PFSK-1 (cell line): Measurements from ENCODE around the gene MLLT11.

Source experiments
- FOXP2 ChIP-seq: optimal IDR thresholded peaks from 2 replicates; pipeline ENCODE3; 2011; ENCODE audit warnings: borderline replicate concordance, control low read depth, inconsistent platforms; ENCODE audit not compliant: insufficient read depth; ENCODE audit errors: extremely low read length, extremely low read depth
- POLR2AphosphoS5 ChIP-seq: IDR thresholded peaks from 2 replicates; pipeline ENCODE4 v1.6.1; 2012; ENCODE audit warnings: low read depth, mild to moderate bottlenecking, control low read depth, low read length, moderate library complexity
- REST ChIP-seq, 2 experiments: IDR thresholded peaks; 2 replicates each; pipeline versions ENCODE4 v1.6.1 to v1.8.0; 2011 to 2012; ENCODE audit warnings: low read depth in 2 of 2, low read length in 2 of 2, control low read depth in 1 of 2, inconsistent platforms in 1 of 2, mild to moderate bottlenecking in 1 of 2, moderate library complexity in 1 of 2; ENCODE audit not compliant: insufficient read depth in 1 of 2
- SIN3A ChIP-seq: IDR thresholded peaks from 2 replicates; pipeline ENCODE4 v1.6.1; 2012; ENCODE audit warnings: mild to moderate bottlenecking, low read length, moderate library complexity, borderline replicate concordance; ENCODE audit not compliant: insufficient read depth
- TAF1 ChIP-seq: IDR thresholded peaks from 2 replicates; pipeline ENCODE4 v1.6.1; 2012; ENCODE audit warnings: low read length, control low read depth, borderline replicate concordance; ENCODE audit not compliant: insufficient read depth

The MLLT11 gene

DNA sequence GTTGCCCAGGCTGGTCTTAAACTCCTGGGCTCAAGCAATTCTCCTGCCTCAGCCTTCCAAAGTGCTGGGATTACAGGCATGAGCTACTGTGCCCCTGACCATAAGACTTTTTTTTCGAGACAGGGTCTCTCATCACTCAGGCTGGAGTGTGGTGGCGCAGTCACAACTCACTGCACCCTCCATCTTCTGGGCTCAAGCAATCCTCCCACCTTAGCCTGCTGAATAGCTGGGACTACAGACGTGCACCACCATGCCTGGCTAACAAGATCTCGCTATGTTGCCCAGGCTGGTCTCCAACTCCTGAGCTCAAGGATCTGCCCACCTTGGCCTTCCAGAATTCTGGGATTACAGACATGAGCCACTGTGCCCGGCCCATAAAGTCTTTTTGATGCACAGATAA is 10.7 kb upstream of the MLLT11 start:
- TF ChIP-seq TAF1 (no peak), FOXP2 (no peak), SIN3A (no peak), REST (IDR thresholded peaks at IDR 0.05; ENCODE audit: insufficient read depth in 1 of 2, low read depth in 2 of 2, low read length in 2 of 2) (no peak), POLR2AphosphoS5 (no peak; the same call in 1 of the 2 replicates)

DNA sequence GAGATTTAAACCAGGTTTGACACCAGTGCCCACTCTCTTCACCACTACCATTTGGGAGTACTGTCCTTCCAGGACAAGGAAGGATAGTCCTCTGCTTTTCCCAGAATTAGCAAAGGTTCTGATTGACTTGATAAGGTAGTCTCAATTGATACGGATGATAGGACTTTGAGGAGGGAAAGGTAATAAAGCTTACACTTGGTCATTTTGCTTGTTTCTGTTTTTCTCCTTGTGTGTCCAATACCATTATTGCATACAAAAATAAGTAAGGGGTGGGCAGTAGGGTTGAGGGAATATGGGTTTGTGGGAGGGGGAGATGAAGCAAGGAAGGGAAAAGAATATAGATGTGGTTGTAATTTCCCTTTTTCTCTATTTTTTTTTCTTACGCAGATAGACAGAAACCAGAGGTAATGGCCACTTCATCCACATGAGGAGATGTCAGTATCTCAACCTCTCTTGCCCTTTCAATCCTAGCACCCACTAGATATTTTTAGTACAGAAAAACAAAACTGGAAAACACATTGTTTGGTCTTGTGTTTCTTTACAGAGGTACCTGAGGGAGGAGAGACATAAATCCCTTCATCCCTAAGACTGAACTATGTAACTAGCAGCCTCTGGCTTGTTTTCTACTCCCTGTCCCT is 10.0 kb upstream of the MLLT11 start:
- TF ChIP-seq TAF1: no peak
- TF ChIP-seq POLR2AphosphoS5: peak; percentile 60
- TF ChIP-seq SIN3A: no peak
- no peak for TF ChIP-seq REST (IDR thresholded peaks at IDR 0.05; ENCODE audit: insufficient read depth in 1 of 2, low read depth in 2 of 2, low read length in 2 of 2)
- no peak for TF ChIP-seq FOXP2

DNA sequence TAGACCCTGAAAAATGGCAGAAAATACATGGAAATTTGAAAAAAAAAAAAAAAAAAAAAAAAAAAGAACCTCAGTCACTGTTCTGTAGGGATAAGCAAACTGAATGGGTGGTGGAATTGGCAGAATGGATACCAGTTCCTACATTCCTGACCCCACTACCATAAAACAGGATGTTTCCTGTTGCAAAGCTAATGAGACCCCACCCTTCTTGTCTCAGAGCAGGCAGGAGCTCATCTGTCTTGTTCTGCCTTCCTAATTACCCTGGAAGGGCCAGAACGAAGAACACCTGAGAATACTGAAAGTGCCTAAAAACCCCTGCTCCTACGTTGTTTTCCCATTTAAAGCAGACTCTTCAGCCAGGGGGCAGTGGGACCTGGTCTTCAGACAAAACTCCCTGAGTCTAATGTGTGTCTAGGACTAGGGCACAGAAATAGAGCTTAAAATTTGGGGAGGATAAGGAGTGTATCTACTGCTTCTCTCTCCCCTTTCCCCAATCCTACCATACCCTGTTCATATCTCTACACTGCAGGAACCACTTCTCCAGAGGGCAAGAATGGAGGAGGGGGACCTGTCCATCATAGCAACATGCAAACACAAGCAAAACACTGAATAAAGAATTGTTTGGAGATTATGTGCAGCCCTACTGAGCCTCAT is 8.7 kb upstream of the MLLT11 start:
- TF ChIP-seq FOXP2 (no peak), TAF1 (no peak), POLR2AphosphoS5 (no peak; the same call in 1 of the 2 replicates)

- TF ChIP-seq TAF1: no peak
- TF ChIP-seq FOXP2: no peak
- TF ChIP-seq SIN3A: no peak
- TF ChIP-seq POLR2AphosphoS5: no peak
- no peak for TF ChIP-seq REST (IDR thresholded peaks at IDR 0.05; ENCODE audit: insufficient read depth in 1 of 2, low read depth in 2 of 2, low read length in 2 of 2)
These were observed 5.1 kb upstream of the MLLT11 start for GRCh38 chr1:151054971-151055547.

DNA sequence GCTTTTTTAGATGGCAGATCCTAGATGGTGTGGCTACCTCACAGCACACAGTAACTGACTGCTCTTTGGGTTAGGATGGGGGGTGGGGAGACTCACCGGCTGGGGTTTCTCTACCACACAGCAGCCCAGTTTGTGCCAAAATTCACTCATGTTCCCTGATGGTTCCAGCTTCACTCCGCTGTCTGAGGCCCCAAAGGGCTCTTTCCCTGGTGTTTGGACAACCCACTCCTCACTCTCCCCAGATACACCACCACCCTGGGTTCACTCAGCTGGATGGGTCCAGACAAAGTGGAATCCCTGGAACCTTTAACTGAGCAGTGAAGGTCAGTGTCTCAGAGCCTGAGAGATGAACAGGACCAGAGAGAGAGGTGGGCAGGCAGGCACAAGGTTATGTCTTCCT is 4.6 kb upstream of the MLLT11 start:
- no peak for TF ChIP-seq REST (IDR thresholded peaks at IDR 0.05; ENCODE audit: insufficient read depth in 1 of 2, low read depth in 2 of 2, low read length in 2 of 2)
- no peak for TF ChIP-seq TAF1
- no peak for TF ChIP-seq FOXP2
- TF ChIP-seq POLR2AphosphoS5: no peak
- no peak for TF ChIP-seq SIN3A
